ENCODE results near the gene EIF3B. TPM values are rescaled to one million over a fixed set of nuclear protein-coding genes. Genes with fewer than 3 reads are reported as not detected.

Gene EIF3B
- total and polyA plus RNA-seq, 9 of the 15 experiments (the other 6 are each of a cell fraction or from before 2014, with no cell fraction given), result 25.9 to 494 (median 357) TPM

GRCh38 chr7:2354939-2355704 is 495 bp downstream of the EIF3B start (continued):
- TF ChIP-seq TRIM25 (IDR thresholded peaks at IDR 0.05; ENCODE audit: borderline replicate concordance), result no peak
- TF ChIP-seq FOXJ2 (tag; IDR thresholded peaks at IDR 0.05), result no peak
- no peak for TF ChIP-seq WHSC1 (IDR thresholded peaks at IDR 0.05; ENCODE audit: low read length)
- TF ChIP-seq THRA (IDR thresholded peaks at IDR 0.05), result no peak
- TF ChIP-seq ZNF280B (CRISPR knock-in tag; IDR thresholded peaks at IDR 0.05), result no peak
- TF ChIP-seq MYNN (IDR thresholded peaks at IDR 0.05), result no peak
- TF ChIP-seq MYNN (CRISPR knock-in tag; IDR thresholded peaks at IDR 0.05), result no peak
- TF ChIP-seq ZNF253 (CRISPR knock-in tag; conservative IDR thresholded peaks at IDR 0.05), result no peak
- 0 out of 2 replicates have a peak, but pooled peaks have one; percentile 40 for TF ChIP-seq FOXK1 (CRISPR knock-in tag; IDR thresholded peaks at IDR 0.05; ENCODE audit: borderline replicate concordance)
- no peak for TF ChIP-seq TAF15 (IDR thresholded peaks at IDR 0.05; ENCODE audit: low read depth, low read length)
- TF ChIP-seq CCNT2 (IDR thresholded peaks at IDR 0.05; ENCODE audit: borderline replicate concordance, extremely low read depth, insufficient read length, low read depth, low read length), result peak; percentile 5
- no peak for TF ChIP-seq ZNF407 (IDR thresholded peaks at IDR 0.05; ENCODE audit: low read depth)
- no peak for TF ChIP-seq ZNF282 (CRISPR knock-in tag; IDR thresholded peaks at IDR 0.05)
- TF ChIP-seq ZNF263 (CRISPR knock-in tag; IDR thresholded peaks at IDR 0.05; ENCODE audit: borderline replicate concordance), result no peak
- TF ChIP-seq ZC3H11A (IDR thresholded peaks at IDR 0.05; ENCODE audit: low read depth, low read length), result no peak

Measured in K562 (cell line).